PC-9 (cell line): ENCODE data around the gene KLHL36.

ENCODE experiments used
- EZH2 ChIP-seq: fragments of 200-600 bp; sonication (generic); IDR thresholded peaks from 2 replicates; pipeline ENCODE4 v1.8.0; 2017; ENCODE audit warnings: antibody characterized with exemption, low read depth
- TF ChIP-seq, protein P1 (sequence below): fragments of 200-600 bp; sonication (generic); conservative IDR thresholded peaks from 2 replicates; pipeline ENCODE4 v1.6.1; 2017; ENCODE audit warnings: mixed run types, antibody characterized with exemption, mild to moderate bottlenecking, moderate library complexity

DNA sequence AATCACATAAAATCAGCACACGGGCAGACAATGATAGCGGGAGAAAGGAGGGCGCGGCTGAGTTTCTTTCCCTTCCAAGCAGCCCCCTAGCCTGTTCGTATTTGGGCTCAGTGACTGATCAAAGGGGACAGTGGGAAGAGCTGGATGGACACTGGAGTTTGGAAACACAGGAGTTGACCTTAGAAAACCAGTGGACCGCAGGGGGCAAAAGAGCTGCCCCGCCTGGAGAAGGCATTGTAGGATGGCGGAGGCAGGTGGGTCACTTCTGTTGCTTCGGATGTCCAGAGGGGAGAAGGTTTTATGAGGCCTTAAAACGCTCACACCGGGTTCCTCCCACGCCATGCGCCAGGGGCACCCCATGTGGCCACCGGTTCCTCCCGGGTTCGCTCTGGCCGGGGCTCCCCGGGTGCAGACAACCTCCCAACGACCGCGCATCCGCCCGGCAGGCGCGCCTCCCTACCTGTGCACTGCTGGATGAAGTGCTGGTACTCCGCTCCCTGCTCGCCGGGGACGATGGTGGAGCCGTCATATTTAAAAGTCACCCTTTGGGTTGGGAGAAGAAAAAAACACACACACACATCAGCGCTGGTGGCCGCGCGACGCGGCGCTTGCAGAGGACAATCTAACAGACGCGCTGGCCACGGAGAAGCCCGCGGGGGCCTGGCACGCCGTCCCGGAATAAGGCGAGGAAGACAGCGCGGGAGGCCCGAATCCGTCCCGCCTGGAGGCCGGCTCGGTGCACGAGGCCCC lies 31.1 kb upstream of the KLHL36 start:
- TF ChIP-seq, protein P1, sequence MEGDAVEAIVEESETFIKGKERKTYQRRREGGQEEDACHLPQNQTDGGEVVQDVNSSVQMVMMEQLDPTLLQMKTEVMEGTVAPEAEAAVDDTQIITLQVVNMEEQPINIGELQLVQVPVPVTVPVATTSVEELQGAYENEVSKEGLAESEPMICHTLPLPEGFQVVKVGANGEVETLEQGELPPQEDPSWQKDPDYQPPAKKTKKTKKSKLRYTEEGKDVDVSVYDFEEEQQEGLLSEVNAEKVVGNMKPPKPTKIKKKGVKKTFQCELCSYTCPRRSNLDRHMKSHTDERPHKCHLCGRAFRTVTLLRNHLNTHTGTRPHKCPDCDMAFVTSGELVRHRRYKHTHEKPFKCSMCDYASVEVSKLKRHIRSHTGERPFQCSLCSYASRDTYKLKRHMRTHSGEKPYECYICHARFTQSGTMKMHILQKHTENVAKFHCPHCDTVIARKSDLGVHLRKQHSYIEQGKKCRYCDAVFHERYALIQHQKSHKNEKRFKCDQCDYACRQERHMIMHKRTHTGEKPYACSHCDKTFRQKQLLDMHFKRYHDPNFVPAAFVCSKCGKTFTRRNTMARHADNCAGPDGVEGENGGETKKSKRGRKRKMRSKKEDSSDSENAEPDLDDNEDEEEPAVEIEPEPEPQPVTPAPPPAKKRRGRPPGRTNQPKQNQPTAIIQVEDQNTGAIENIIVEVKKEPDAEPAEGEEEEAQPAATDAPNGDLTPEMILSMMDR: no peak; the same call in 1 of the 2 replicates
- no peak for TF ChIP-seq EZH2
